Bone marrow (tissue), 2 donors: ENCODE measurements around the gene NTHL1.
A peak's percentile ranks its signal among the peaks of the same experiment; 100 is the strongest.

ENCODE experiments used
- DNase-seq, 2 donors: peaks; one replicate each; lab custom pipeline; 2025; lab: John Stamatoyannopoulos, UW

Gene NTHL1

GRCh38 chr16:2008009-2008526 lies 39.6 kb downstream of the NTHL1 start:
- DNase-seq: peak in 1 of 2 donors; percentile 30

GRCh38 chr16:2007081-2007836 lies 40.4 kb downstream of the NTHL1 start:
- DNase-seq: no peak

- DNase-seq: no peak
Observed at GRCh38 chr16:2006317-2006716, 41.3 kb downstream of the NTHL1 start.

GRCh38 chr16:2005646-2006045 lies 42.0 kb downstream of the NTHL1 start:
- peak in 1 of 2 donors; percentile 36 for DNase-seq

GRCh38 chr16:2004795-2005517 lies 42.7 kb downstream of the NTHL1 start:
- DNase-seq: no peak

GRCh38 chr16:2003827-2004641 lies 43.6 kb downstream of the NTHL1 start:
- DNase-seq: peak; percentile 66 to 79

GRCh38 chr16:2003231-2003826 lies 44.3 kb downstream of the NTHL1 start:
- DNase-seq: no peak

GRCh38 chr16:2002406-2003230 lies 45.0 kb downstream of the NTHL1 start:
- no peak for DNase-seq

GRCh38 chr16:2001456-2002355 lies 45.9 kb downstream of the NTHL1 start:
- DNase-seq: no peak

GRCh38 chr16:2001035-2001434 lies 46.6 kb downstream of the NTHL1 start:
- DNase-seq: no peak

- no peak for DNase-seq
Observed at GRCh38 chr16:1999866-2000514, 47.6 kb downstream of the NTHL1 start.

- DNase-seq: no peak
Observed at GRCh38 chr16:1998852-1999801, 48.5 kb downstream of the NTHL1 start.

GRCh38 chr16:1998360-1998835 lies 49.2 kb downstream of the NTHL1 start:
- DNase-seq: no peak

GRCh38 chr16:1997494-1998359 lies 49.9 kb downstream of the NTHL1 start:
- DNase-seq: no peak

- no peak for DNase-seq
Observed at GRCh38 chr16:1993731-1994131, 53.9 kb downstream of the NTHL1 start.

- DNase-seq: no peak
Observed at GRCh38 chr16:1992704-1993317, 54.8 kb downstream of the NTHL1 start.
